Endodermal cell (in vitro differentiated cells): ENCODE measurements around the gene CD36. TPM values are rescaled to one million over a fixed set of nuclear protein-coding genes. Genes with fewer than 3 reads are reported as not detected.

Experiments used
- DNase-seq: peaks from one replicate; pipeline ENCODE4 v3.0.0-alpha.2; 2017
- H3K27ac ChIP-seq: 2 replicates; pipeline ENCODE4 v1.5.1; 2013; ENCODE audit warnings: mild to moderate bottlenecking, low read depth, low read length, moderate library complexity
- H3K27me3 ChIP-seq: 2 replicates; pipeline ENCODE4 v1.6.1; 2013; ENCODE audit warnings: mild to moderate bottlenecking, low read length, moderate library complexity; ENCODE audit not compliant: insufficient read depth, control insufficient read depth, poor library complexity, severe bottlenecking
- H3K36me3 ChIP-seq: 2 replicates; pipeline ENCODE4 v1.7.0; 2013; ENCODE audit warnings: mild to moderate bottlenecking, low read length, moderate library complexity; ENCODE audit not compliant: control insufficient read depth, insufficient read depth
- H3K4me1 ChIP-seq: one replicate; pipeline ENCODE4 v1.7.0; 2013; ENCODE audit warnings: low read length; ENCODE audit not compliant: control insufficient read depth, insufficient read depth
- H3K4me3 ChIP-seq: 2 replicates; pipeline ENCODE4 v1.5.1; 2013; ENCODE audit warnings: mild to moderate bottlenecking, low read length, moderate library complexity
- H3K9ac ChIP-seq: 2 replicates; pipeline ENCODE4 v1.6.1; 2013; ENCODE audit warnings: mild to moderate bottlenecking, low read length, moderate library complexity; ENCODE audit not compliant: poor library complexity, severe bottlenecking; ENCODE audit errors: extremely low read depth
- H3K9me3 ChIP-seq: 2 replicates; pipeline ENCODE4 v1.6.1; 2013; ENCODE audit warnings: mild to moderate bottlenecking, low read length, moderate library complexity; ENCODE audit not compliant: control insufficient read depth
- H3K27ac Mint-ChIP-seq: 2 replicates; pipeline ENCODE4 v1.8.0; 2020; ENCODE audit warnings: mixed read lengths
- H3K27me3 Mint-ChIP-seq: 2 replicates; pipeline ENCODE4 v1.8.0; 2021; ENCODE audit warnings: mild to moderate bottlenecking, mixed read lengths; ENCODE audit not compliant: insufficient read depth
- H3K36me3 Mint-ChIP-seq: 2 replicates; pipeline ENCODE4 v1.8.0; 2020; ENCODE audit warnings: low read depth, mixed read lengths
- H3K4me1 Mint-ChIP-seq: 2 replicates; pipeline ENCODE4 v1.8.0; 2020; ENCODE audit warnings: mixed read lengths
- H3K4me3 Mint-ChIP-seq: 2 replicates; pipeline ENCODE4 v1.8.0; 2020; ENCODE audit warnings: mild to moderate bottlenecking, moderate library complexity, mixed read lengths
- H3K9me3 Mint-ChIP-seq: 2 replicates; pipeline ENCODE4 v1.8.0; 2020; ENCODE audit warnings: mild to moderate bottlenecking, mixed read lengths
- CTCF ChIP-seq: fragments of 200-600 bp; sonication (generic); conservative IDR thresholded peaks from 2 replicates; pipeline ENCODE4 v1.5.0; 2021; ENCODE audit warnings: antibody characterized with exemption, mild to moderate bottlenecking
- WGBS, 2 experiments: methylation state at CpG; one replicate each; pipeline versions ENCODE4 v1.1.5 to v1.1.7; 2013; ENCODE audit warnings: missing lambda C conversion rate in 2 of 2, mixed read lengths in 1 of 2; ENCODE audit not compliant: insufficient coverage in 1 of 2, insufficient read length in 1 of 2; 5-methylcytosine and 5-hydroxymethylcytosine counted together
- total RNA-seq, 2 donors: library from RNA; stranded (reverse); fragmentation: NEBNext Ultra II Directional in 1 of 2; extraction: Animal tissue kit (Norgen Biotek cat#: 25700) in 1 of 2; gene quantifications; 2 replicates in 1 of 2; 3 replicates in 1 of 2; pipeline ENCODE4 v1.2.1, GENCODE V29; 2021

Gene CD36
- total RNA-seq, 2 donors from 2014 or later, result 0.18 to 0.29 TPM

GRCh38 chr7:80632819-80633218, 5.6 kb upstream of the CD36 start:
- H3K4me3 Mint-ChIP-seq, result no peak overlapping the region
- peaks cover 5% of the 10 kb centered on the region for H3K4me1 ChIP-seq
- no peaks in the 10 kb centered on the region for H3K36me3 Mint-ChIP-seq
- peaks cover 14% of the 10 kb centered on the region for H3K4me1 Mint-ChIP-seq
- H3K9ac ChIP-seq, result no peak overlapping the region
- DNase-seq, result no peak
- H3K27me3 Mint-ChIP-seq, result no peaks in the 10 kb centered on the region
- 77 to 80% methylated on average over 3 of the region's 3 CpGs for WGBS, 2 experiments
- no peaks in the 10 kb centered on the region for H3K36me3 ChIP-seq
- no peak for TF ChIP-seq CTCF
- no peak overlapping the region for H3K27ac Mint-ChIP-seq
- no peak overlapping the region for H3K4me3 ChIP-seq
- H3K27ac ChIP-seq, result no peak overlapping the region
- H3K9me3 Mint-ChIP-seq, result no peaks in the 10 kb centered on the region
- H3K9me3 ChIP-seq, result no peaks in the 10 kb centered on the region
- no peaks in the 10 kb centered on the region for H3K27me3 ChIP-seq

- no peak overlapping the region for H3K4me3 ChIP-seq
- DNase-seq, result no peak
- H3K36me3 Mint-ChIP-seq, result no peaks in the 10 kb centered on the region
- 88 to 100% methylated on average over 2 of the region's 2 CpGs for WGBS, 2 experiments
- H3K9me3 ChIP-seq, result no peaks in the 10 kb centered on the region
- H3K27me3 ChIP-seq, result no peaks in the 10 kb centered on the region
- no peak for TF ChIP-seq CTCF
- no peak overlapping the region for H3K27ac Mint-ChIP-seq
- no peaks in the 10 kb centered on the region for H3K27me3 Mint-ChIP-seq
- H3K4me1 ChIP-seq, result peaks cover 5% of the 10 kb centered on the region
- peaks cover 6% of the 10 kb centered on the region for H3K4me1 Mint-ChIP-seq
- H3K36me3 ChIP-seq, result no peaks in the 10 kb centered on the region
- no peak overlapping the region for H3K4me3 Mint-ChIP-seq
- H3K9me3 Mint-ChIP-seq, result no peaks in the 10 kb centered on the region
- H3K27ac ChIP-seq, result no peak overlapping the region
- H3K9ac ChIP-seq, result no peak overlapping the region
Observed at GRCh38 chr7:80634505-80634904, 3.9 kb upstream of the CD36 start.

GRCh38 chr7:80635533-80635932, 2.9 kb upstream of the CD36 start:
- DNase-seq, result no peak
- peaks cover 5% of the 10 kb centered on the region for H3K4me1 ChIP-seq
- no peaks in the 10 kb centered on the region for H3K9me3 Mint-ChIP-seq
- no peaks in the 10 kb centered on the region for H3K36me3 ChIP-seq
- H3K27me3 ChIP-seq, result no peaks in the 10 kb centered on the region
- no peaks in the 10 kb centered on the region for H3K36me3 Mint-ChIP-seq
- H3K9ac ChIP-seq, result no peak overlapping the region
- no peak overlapping the region for H3K4me3 ChIP-seq
- H3K4me3 Mint-ChIP-seq, result no peak overlapping the region
- peaks cover 6% of the 10 kb centered on the region for H3K4me1 Mint-ChIP-seq
- H3K27ac Mint-ChIP-seq, result no peak overlapping the region
- TF ChIP-seq CTCF, result no peak
- no peaks in the 10 kb centered on the region for H3K27me3 Mint-ChIP-seq
- no peak overlapping the region for H3K27ac ChIP-seq
- WGBS, 2 experiments, result 93% methylated on average over 1 of the region's 1 CpG; no CpG with 5 or more reads in 1 of the 2 experiments
- no peaks in the 10 kb centered on the region for H3K9me3 ChIP-seq
